SJSA1 (cell line): ENCODE measurements around the gene GOLIM4. TPM values are rescaled to one million over a fixed set of nuclear protein-coding genes. Genes with fewer than 3 reads are reported as not detected.
"Not testable (repeated sequence)": the region's sequence is repeated elsewhere in the genome, so short reads cannot be mapped to it uniquely, and the experiment has no call there.

Source experiments
- DNase-seq, 2 experiments: peaks; one replicate each; pipeline ENCODE4 v3.0.0-alpha.2; 2015 to 2020; ENCODE audit warnings: low spot score in 2 of 2, low read depth in 1 of 2
- H3K27ac ChIP-seq: fragments of 250-450 bp; sonication (Bioruptor Pico); 2 replicates; pipeline ENCODE4 v1.5.1; 2020; ENCODE audit warnings: mild to moderate bottlenecking, moderate library complexity
- H3K27me3 ChIP-seq: fragments of 250-450 bp; sonication (Bioruptor Pico); replicated peaks from 2 replicates; pipeline ENCODE4 v1.5.1; 2020; ENCODE audit warnings: mild to moderate bottlenecking, moderate library complexity
- H3K36me3 ChIP-seq: fragments of 250-450 bp; sonication (Bioruptor Pico); 2 replicates; pipeline ENCODE4 v1.5.1; 2020; ENCODE audit warnings: mild to moderate bottlenecking
- H3K4me1 ChIP-seq: fragments of 250-450 bp; sonication (Bioruptor Pico); replicated peaks from 2 replicates; pipeline ENCODE4 v1.6.1; 2021; ENCODE audit warnings: mild to moderate bottlenecking
- H3K4me3 ChIP-seq: fragments of 250-450 bp; sonication (Bioruptor Pico); 2 replicates; pipeline ENCODE4 v1.5.1; 2020; ENCODE audit warnings: mild to moderate bottlenecking
- H3K9me3 ChIP-seq: fragments of 250-450 bp; sonication (Bioruptor Pico); replicated peaks from 2 replicates; pipeline ENCODE4 v1.5.1; 2020; ENCODE audit warnings: mild to moderate bottlenecking
- total RNA-seq: library from RNA; depleted of rRNA; stranded (reverse); fragments of >200 nt; shearing (Covaris generic); gene quantifications from 2 replicates; pipeline ENCODE4 v1.2.3, GENCODE V29; 2014; rRNA removed

GOLIM4 gene
- total RNA-seq = 55.9 and 77.8 TPM in 2 replicates

- Histone ChIP-seq H3K27me3 (no peaks in the 10 kb centered on the region), H3K27ac (peak within 1 kb of the TSS; percentile 80), H3K9me3 (no peaks in the 10 kb centered on the region), H3K36me3 (no peaks in the 10 kb centered on the region), H3K4me3 (peak within 1 kb of the TSS; percentile 73), H3K4me1 (peaks cover 24% of the 10 kb centered on the region)
- peak; percentile 97 to 98 for DNase-seq
These were observed at the start of gene GOLIM4 for GRCh38 chr3:168095611-168096209. GOLIM4 (minus strand) TSS chr3:168095924; CDS start chr3:168095285, 639 bp downstream.

GRCh38 chr3:168141405-168141998 is 45.8 kb upstream of the GOLIM4 start:
- Histone ChIP-seq H3K27ac (no peak overlapping the region), H3K4me3 (no peak overlapping the region), H3K36me3 (no peaks in the 10 kb centered on the region), H3K4me1 (no peaks in the 10 kb centered on the region), H3K27me3 (no peaks in the 10 kb centered on the region), H3K9me3 (no peaks in the 10 kb centered on the region)
- no peak for DNase-seq

GRCh38 chr3:168139947-168140346 is 44.2 kb upstream of the GOLIM4 start:
- H3K27ac ChIP-seq = no peak overlapping the region
- no peaks in the 10 kb centered on the region for H3K4me1 ChIP-seq
- H3K27me3 ChIP-seq = no peaks in the 10 kb centered on the region
- no peaks in the 10 kb centered on the region for H3K36me3 ChIP-seq
- H3K4me3 ChIP-seq = no peak overlapping the region
- H3K9me3 ChIP-seq = no peaks in the 10 kb centered on the region
- DNase-seq = no peak

- H3K27me3 ChIP-seq = no peaks in the 10 kb centered on the region
- no peaks in the 10 kb centered on the region for H3K4me1 ChIP-seq
- H3K36me3 ChIP-seq = no peaks in the 10 kb centered on the region
These were observed 42.7 kb upstream of the GOLIM4 start for GRCh38 chr3:168138421-168138820.

GRCh38 chr3:168134931-168135330 is 39.2 kb upstream of the GOLIM4 start:
- Histone ChIP-seq H3K9me3 (no peaks in the 10 kb centered on the region), H3K4me1 (no peaks in the 10 kb centered on the region), H3K27me3 (no peaks in the 10 kb centered on the region), H3K27ac (no peak overlapping the region), H3K36me3 (no peaks in the 10 kb centered on the region), H3K4me3 (no peak overlapping the region)
- DNase-seq = no peak

More at GRCh38 chr3:168138421-168138820, 42.7 kb upstream of the GOLIM4 start:
- no peak for DNase-seq
- H3K4me3 ChIP-seq = no peak overlapping the region
- no peaks in the 10 kb centered on the region for H3K9me3 ChIP-seq
- H3K27ac ChIP-seq = no peak overlapping the region

GRCh38 chr3:168130250-168130649 is 34.5 kb upstream of the GOLIM4 start:
- H3K27me3 ChIP-seq, DNase-seq: not testable (repeated sequence)

GRCh38 chr3:168128463-168128862 is 32.7 kb upstream of the GOLIM4 start:
- not testable (repeated sequence) for H3K4me1 ChIP-seq, H3K27ac ChIP-seq, H3K36me3 ChIP-seq, H3K9me3 ChIP-seq, DNase-seq, H3K4me3 ChIP-seq, H3K27me3 ChIP-seq

More at GRCh38 chr3:168130250-168130649, 34.5 kb upstream of the GOLIM4 start:
- H3K9me3 ChIP-seq, H3K4me1 ChIP-seq, H3K36me3 ChIP-seq, H3K27ac ChIP-seq, H3K4me3 ChIP-seq: not testable (repeated sequence)

GRCh38 chr3:168127466-168127865 is 31.7 kb upstream of the GOLIM4 start:
- no peaks in the 10 kb centered on the region for H3K27me3 ChIP-seq

GRCh38 chr3:168124791-168125190 is 29.1 kb upstream of the GOLIM4 start:
- Histone ChIP-seq H3K9me3 (no peaks in the 10 kb centered on the region), H3K27me3 (no peaks in the 10 kb centered on the region), H3K4me1 (peaks cover 4% of the 10 kb centered on the region; the same call in 1 of the 2 replicates), H3K4me3 (no peak overlapping the region), H3K27ac (no peak overlapping the region), H3K36me3 (no peaks in the 10 kb centered on the region)
- DNase-seq = no peak

More at GRCh38 chr3:168127466-168127865, 31.7 kb upstream of the GOLIM4 start:
- no peak overlapping the region for H3K4me3 ChIP-seq
- peaks cover 4% of the 10 kb centered on the region; the same call in 1 of the 2 replicates for H3K4me1 ChIP-seq
- no peaks in the 10 kb centered on the region for H3K36me3 ChIP-seq
- H3K27ac ChIP-seq = no peak overlapping the region
- no peaks in the 10 kb centered on the region for H3K9me3 ChIP-seq
- DNase-seq = no peak

GRCh38 chr3:168124291-168124690 is 28.6 kb upstream of the GOLIM4 start:
- no peak for DNase-seq
- Histone ChIP-seq H3K4me3 (no peak overlapping the region), H3K27me3 (no peaks in the 10 kb centered on the region), H3K9me3 (no peaks in the 10 kb centered on the region), H3K27ac (no peak overlapping the region), H3K36me3 (no peaks in the 10 kb centered on the region), H3K4me1 (peaks cover 4% of the 10 kb centered on the region; the same call in 1 of the 2 replicates)

- DNase-seq = no peak
- Histone ChIP-seq H3K27me3 (no peaks in the 10 kb centered on the region), H3K36me3 (no peaks in the 10 kb centered on the region), H3K4me1 (peaks cover 9% of the 10 kb centered on the region), H3K9me3 (no peaks in the 10 kb centered on the region), H3K4me3 (no peak overlapping the region), H3K27ac (no peak overlapping the region)
These were observed 27.8 kb upstream of the GOLIM4 start for GRCh38 chr3:168123201-168124176.

- DNase-seq = no peak
- H3K9me3 ChIP-seq = no peaks in the 10 kb centered on the region
- peaks cover 30% of the 10 kb centered on the region for H3K4me1 ChIP-seq
- no peak overlapping the region for H3K4me3 ChIP-seq
- H3K36me3 ChIP-seq = no peaks in the 10 kb centered on the region
- no peak overlapping the region for H3K27ac ChIP-seq
- no peaks in the 10 kb centered on the region for H3K27me3 ChIP-seq
These were observed 25.7 kb upstream of the GOLIM4 start for GRCh38 chr3:168121184-168122017.

GRCh38 chr3:168117853-168118313 is 22.2 kb upstream of the GOLIM4 start:
- Histone ChIP-seq H3K4me3 (no peak overlapping the region), H3K27me3 (no peaks in the 10 kb centered on the region), H3K4me1 (peaks cover 30% of the 10 kb centered on the region), H3K27ac (peak overlapping the region; percentile 55), H3K9me3 (no peaks in the 10 kb centered on the region), H3K36me3 (no peaks in the 10 kb centered on the region)
- DNase-seq = peak; percentile 49 to 55
